ENCODE data around the gene DDX17.

Gene DDX17

GRCh38 chr22:38503021-38503420 lies 3.1 kb downstream of the DDX17 start:
- TF ChIP-seq, protein P1, sequence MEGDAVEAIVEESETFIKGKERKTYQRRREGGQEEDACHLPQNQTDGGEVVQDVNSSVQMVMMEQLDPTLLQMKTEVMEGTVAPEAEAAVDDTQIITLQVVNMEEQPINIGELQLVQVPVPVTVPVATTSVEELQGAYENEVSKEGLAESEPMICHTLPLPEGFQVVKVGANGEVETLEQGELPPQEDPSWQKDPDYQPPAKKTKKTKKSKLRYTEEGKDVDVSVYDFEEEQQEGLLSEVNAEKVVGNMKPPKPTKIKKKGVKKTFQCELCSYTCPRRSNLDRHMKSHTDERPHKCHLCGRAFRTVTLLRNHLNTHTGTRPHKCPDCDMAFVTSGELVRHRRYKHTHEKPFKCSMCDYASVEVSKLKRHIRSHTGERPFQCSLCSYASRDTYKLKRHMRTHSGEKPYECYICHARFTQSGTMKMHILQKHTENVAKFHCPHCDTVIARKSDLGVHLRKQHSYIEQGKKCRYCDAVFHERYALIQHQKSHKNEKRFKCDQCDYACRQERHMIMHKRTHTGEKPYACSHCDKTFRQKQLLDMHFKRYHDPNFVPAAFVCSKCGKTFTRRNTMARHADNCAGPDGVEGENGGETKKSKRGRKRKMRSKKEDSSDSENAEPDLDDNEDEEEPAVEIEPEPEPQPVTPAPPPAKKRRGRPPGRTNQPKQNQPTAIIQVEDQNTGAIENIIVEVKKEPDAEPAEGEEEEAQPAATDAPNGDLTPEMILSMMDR (IDR thresholded peaks at IDR 0.05), result no peak

- TF ChIP-seq, protein P1 (IDR thresholded peaks at IDR 0.05), result no peak
Observed at GRCh38 chr22:38501797-38502672, 4.1 kb downstream of the DDX17 start.

DNA sequence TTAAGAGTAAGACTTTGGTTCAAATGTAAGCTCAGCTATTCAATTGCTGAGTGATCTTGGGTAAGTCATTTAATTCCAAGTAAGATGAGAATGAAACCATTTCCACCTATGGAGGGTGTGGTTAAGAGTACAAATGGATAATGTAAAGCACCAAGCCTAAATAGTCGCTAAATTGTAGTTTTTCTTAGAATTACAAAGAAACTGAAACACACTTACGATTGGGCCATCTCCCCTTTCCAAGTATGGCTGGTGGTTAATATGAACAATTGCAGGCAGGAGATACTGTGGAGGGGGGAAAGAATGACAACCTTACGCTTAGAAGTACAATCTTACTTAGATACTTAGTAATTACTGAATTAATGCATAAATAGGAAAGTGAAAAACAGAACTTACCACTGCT lies 8.2 kb downstream of the DDX17 start:
- TF ChIP-seq, protein P1 (IDR thresholded peaks at IDR 0.05), result no peak

DNA sequence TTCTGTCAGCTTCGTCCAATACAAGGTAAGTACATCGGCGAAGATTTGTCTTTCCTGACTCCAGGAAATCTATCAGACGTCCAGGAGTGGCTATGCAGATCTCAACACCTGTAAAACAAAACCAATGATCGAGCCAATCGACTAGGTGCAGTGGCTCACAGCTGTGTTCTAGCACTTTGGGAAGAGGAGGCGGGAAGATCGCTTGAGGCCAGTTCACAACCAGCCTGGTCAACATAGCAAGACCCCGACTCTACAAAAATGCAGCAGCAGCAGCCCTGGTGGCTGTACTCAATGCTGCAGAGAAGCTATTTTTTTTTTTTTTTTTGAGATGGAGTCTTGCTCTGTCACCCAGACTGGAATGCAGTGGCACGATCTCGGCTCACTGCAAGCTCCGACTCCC lies 11.2 kb downstream of the DDX17 start:
- TF ChIP-seq, protein P1 (IDR thresholded peaks at IDR 0.05), result no peak

GRCh38 chr22:38494498-38494897 lies 11.6 kb downstream of the DDX17 start:
- TF ChIP-seq, protein P1 (IDR thresholded peaks at IDR 0.05), result no peak

- TF ChIP-seq, protein P1 (IDR thresholded peaks at IDR 0.05), result no peak
Observed at GRCh38 chr22:38491707-38492348, 14.3 kb downstream of the DDX17 start.

DNA sequence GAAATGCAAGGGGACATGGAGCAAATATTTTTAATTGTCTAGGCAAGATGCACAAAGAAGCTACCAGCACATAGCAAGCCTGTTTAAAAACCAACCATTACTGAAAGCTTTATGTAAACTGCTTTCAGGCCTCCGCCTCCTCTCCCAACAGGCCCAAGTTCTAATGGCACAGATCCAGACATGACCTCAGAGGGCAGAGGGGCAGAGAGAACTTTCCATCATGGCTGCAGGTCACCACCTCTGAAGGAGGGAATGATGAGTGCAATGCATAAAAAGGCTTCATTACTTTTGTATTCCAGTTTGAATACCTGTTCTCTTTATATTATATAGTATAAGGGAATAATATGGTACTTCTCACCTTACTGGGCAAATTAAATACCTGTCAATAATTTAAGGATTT lies 15.2 kb downstream of the DDX17 start:
- TF ChIP-seq, protein P1 (IDR thresholded peaks at IDR 0.05), result no peak

Measured in LNCAP (cell line).